H9 (cell line): Measurements from ENCODE around the gene FAF1. TPM values are rescaled to one million over a fixed set of nuclear protein-coding genes. Genes with fewer than 3 reads are reported as not detected.

Source experiments
- DNase-seq: peaks from one replicate; pipeline ENCODE4 v3.0.0-alpha.2; 2017
- H2AFZ ChIP-seq: one replicate; pipeline ENCODE4 v1.6.1; 2013; ENCODE audit warnings: mild to moderate bottlenecking, low read length, control low read depth, moderate library complexity
- H2AK5ac ChIP-seq: 2 replicates; pipeline ENCODE4 v1.6.1; 2013; ENCODE audit warnings: low read length, control low read depth, mixed read lengths; ENCODE audit not compliant: insufficient read length
- H2BK120ac ChIP-seq: one replicate; pipeline ENCODE4 v1.6.1; 2013; ENCODE audit warnings: low read depth, mild to moderate bottlenecking, low read length, control low read depth, inconsistent platforms; ENCODE audit not compliant: poor library complexity, severe bottlenecking
- H2BK12ac ChIP-seq: 2 replicates; pipeline ENCODE4 v1.6.1; 2013; ENCODE audit warnings: low read length, control low read depth, mixed read lengths, low read depth; ENCODE audit not compliant: insufficient read length
- H2BK15ac ChIP-seq: 2 replicates; pipeline ENCODE4 v1.6.1; 2013; ENCODE audit warnings: low read depth, low read length, control low read depth
- H2BK20ac ChIP-seq: one replicate; pipeline ENCODE4 v1.6.1; 2013; ENCODE audit warnings: low read depth, mild to moderate bottlenecking, low read length, control low read depth, inconsistent platforms; ENCODE audit not compliant: poor library complexity, severe bottlenecking
- H2BK5ac ChIP-seq: 2 replicates; pipeline ENCODE4 v1.6.1; 2013; ENCODE audit warnings: low read length, control low read depth, mixed read lengths; ENCODE audit not compliant: insufficient read length
- H3K14ac ChIP-seq: 2 replicates; pipeline ENCODE4 v1.6.1; 2013; ENCODE audit warnings: low read length, control low read depth; ENCODE audit not compliant: insufficient read depth
- H3K18ac ChIP-seq: 2 replicates; pipeline ENCODE4 v1.6.1; 2013; ENCODE audit warnings: low read depth, mild to moderate bottlenecking, mixed read lengths, low read length, control low read depth; ENCODE audit not compliant: insufficient read length
- H3K23ac ChIP-seq: 2 replicates; pipeline ENCODE4 v1.6.1; 2013; ENCODE audit warnings: low read length, control low read depth, mixed read lengths, low read depth; ENCODE audit not compliant: insufficient read length
- H3K23me2 ChIP-seq: 2 replicates; pipeline ENCODE4 v1.6.1; 2013; ENCODE audit warnings: low read depth, mild to moderate bottlenecking, mixed read lengths, low read length, control low read depth; ENCODE audit not compliant: insufficient read length, poor library complexity, severe bottlenecking
- H3K27ac ChIP-seq: 2 replicates; pipeline ENCODE4 v1.5.1; 2013; ENCODE audit warnings: low read length, control low read depth, mixed read lengths, low read depth; ENCODE audit not compliant: insufficient read length
- H3K27me3 ChIP-seq: 2 replicates; pipeline ENCODE4 v1.6.1; 2013; ENCODE audit warnings: low read length, control low read depth, inconsistent platforms; ENCODE audit not compliant: insufficient read depth
- H3K4ac ChIP-seq: 2 replicates; pipeline ENCODE4 v1.6.1; 2013; ENCODE audit warnings: low read depth, mild to moderate bottlenecking, control low read depth, inconsistent platforms, low read length, moderate library complexity
- H3K4me1 ChIP-seq: 2 replicates; pipeline ENCODE4 v1.6.1; 2013; ENCODE audit warnings: low read length, control low read depth, inconsistent platforms; ENCODE audit not compliant: insufficient read depth
- H3K4me2 ChIP-seq: 2 replicates; pipeline ENCODE4 v1.6.1; 2013; ENCODE audit warnings: low read length, control low read depth, mixed read lengths; ENCODE audit not compliant: insufficient read length, insufficient read depth
- H3K56ac ChIP-seq: 2 replicates; pipeline ENCODE4 v1.6.1; 2013; ENCODE audit warnings: low read depth, mild to moderate bottlenecking, mixed read lengths, low read length, control low read depth; ENCODE audit not compliant: insufficient read length
- H3K79me1 ChIP-seq: 2 replicates; pipeline ENCODE4 v1.6.1; 2013; ENCODE audit warnings: low read depth, mild to moderate bottlenecking, moderate library complexity, low read length, control low read depth, inconsistent platforms; ENCODE audit not compliant: insufficient read depth, poor library complexity, severe bottlenecking
- H3K79me2 ChIP-seq: 2 replicates; pipeline ENCODE4 v1.6.1; 2013; ENCODE audit warnings: low read length, control low read depth, inconsistent platforms; ENCODE audit not compliant: insufficient read depth
- H3K9ac ChIP-seq: 2 replicates; pipeline ENCODE4 v1.6.1; 2013; ENCODE audit warnings: low read length, control low read depth, mixed read lengths; ENCODE audit not compliant: insufficient read length; ENCODE audit errors: extremely low read depth
- H3K9me3 ChIP-seq: one replicate; pipeline ENCODE4 v1.6.1; 2013; ENCODE audit warnings: low read depth, low read length, inconsistent platforms; ENCODE audit not compliant: control insufficient read depth
- H3T11ph ChIP-seq: one replicate; pipeline ENCODE4 v1.6.1; 2013; ENCODE audit warnings: mild to moderate bottlenecking, low read length, control low read depth, inconsistent platforms
- H4K20me1 ChIP-seq: one replicate; pipeline ENCODE4 v1.6.1; 2013; ENCODE audit not compliant: control insufficient read depth, insufficient read length, insufficient read depth
- H4K5ac ChIP-seq: 2 replicates; pipeline ENCODE4 v1.6.1; 2013; ENCODE audit warnings: low read depth, mild to moderate bottlenecking, mixed read lengths, low read length, control low read depth; ENCODE audit not compliant: insufficient read length
- H4K8ac ChIP-seq: replicated peaks from 2 replicates; pipeline ENCODE4 v1.6.1; 2013; ENCODE audit warnings: low read length, control low read depth, mixed read lengths, low read depth; ENCODE audit not compliant: insufficient read length
- H4K91ac ChIP-seq: 2 replicates; pipeline ENCODE4 v1.6.1; 2013; ENCODE audit warnings: low read depth, mild to moderate bottlenecking, moderate library complexity, mixed read lengths, low read length, control low read depth; ENCODE audit not compliant: insufficient read length
- H3K27ac Mint-ChIP-seq, 3 experiments: 2 replicates in 2 of 3; 3 replicates in 1 of 3; pipeline ENCODE4 v1.8.0; 2020 to 2021; ENCODE audit warnings: mixed read lengths in 3 of 3, mild to moderate bottlenecking in 1 of 3, moderate library complexity in 1 of 3
- H3K27me3 Mint-ChIP-seq: 2 replicates; pipeline ENCODE4 v1.8.0; 2021; ENCODE audit warnings: low read depth, mild to moderate bottlenecking, moderate library complexity, mixed read lengths
- H3K36me3 Mint-ChIP-seq, 3 experiments: 2 replicates in 2 of 3; 3 replicates in 1 of 3; pipeline ENCODE4 v1.8.0; 2020 to 2021; ENCODE audit warnings: low read depth in 3 of 3, mixed read lengths in 3 of 3; ENCODE audit not compliant: insufficient read depth in 1 of 3
- H3K4me1 Mint-ChIP-seq, 2 experiments: 2 replicates each; pipeline ENCODE4 v1.8.0; 2020; ENCODE audit warnings: mixed read lengths in 2 of 2
- H3K4me3 Mint-ChIP-seq, 2 experiments: 2 replicates in 1 of 2; 3 replicates in 1 of 2; pipeline ENCODE4 v1.8.0; 2020 to 2021; ENCODE audit warnings: mild to moderate bottlenecking in 2 of 2, mixed read lengths in 2 of 2, moderate library complexity in 1 of 2
- H3K9me3 Mint-ChIP-seq, 2 experiments: 2 replicates in 1 of 2; 3 replicates in 1 of 2; pipeline ENCODE4 v1.8.0; 2020; ENCODE audit warnings: mild to moderate bottlenecking in 2 of 2, mixed read lengths in 2 of 2, moderate library complexity in 1 of 2
- WGBS: extraction: QIAGEN DNeasy Blood & Tissue Kit; methylation state at CpG from one replicate; pipeline ENCODE4 v1.1.7; 2013; ENCODE audit warnings: missing lambda C conversion rate, low lambda C conversion rate, mixed read lengths; ENCODE audit not compliant: insufficient read length; ENCODE audit errors: extremely low coverage; 5-methylcytosine and 5-hydroxymethylcytosine counted together
- total RNA-seq: library from RNA; stranded (reverse); gene quantifications from 2 replicates; pipeline ENCODE4 v1.2.1, GENCODE V29; 2021
- TF ChIP-seq, protein P1 (sequence below): fragments of 200-600 bp; sonication (generic); conservative IDR thresholded peaks from 3 replicates; pipeline ENCODE4 v1.8.0; 2021; ENCODE audit warnings: antibody characterized with exemption, mild to moderate bottlenecking

The FAF1 gene
- total RNA-seq, 1 experiment from 2014 or later = 60.8 TPM

GRCh38 chr1:50940291-50940690, 19.8 kb downstream of the FAF1 start:
- Histone ChIP-seq H3K4me2 (no peak overlapping the region), H3T11ph (no peak overlapping the region), H3K18ac (no peak overlapping the region), H3K27ac (no peak overlapping the region), H2BK12ac (no peak overlapping the region), H2AK5ac (no peak overlapping the region), H3K23me2 (no peaks in the 10 kb centered on the region), H3K14ac (no peak overlapping the region), H3K79me2 (peaks cover 12% of the 10 kb centered on the region; the same call in 1 of the 2 replicates), H2BK20ac (no peak overlapping the region), H4K91ac (no peak overlapping the region), H2AFZ (no peak overlapping the region), H4K5ac (no peak overlapping the region), H3K9me3 (no peaks in the 10 kb centered on the region), H4K20me1 (no peaks in the 10 kb centered on the region), H3K4me1 (no peaks in the 10 kb centered on the region; the same call in 1 of the 2 replicates), H2BK5ac (no peak overlapping the region), H2BK15ac (no peak overlapping the region), H3K27me3 (no peaks in the 10 kb centered on the region), H3K4ac (no peak overlapping the region), H2BK120ac (no peak overlapping the region), H3K23ac (no peak overlapping the region), H3K79me1 (peaks cover 10% of the 10 kb centered on the region), H4K8ac (no peak overlapping the region), H3K9ac (no peak overlapping the region), H3K56ac (no peak overlapping the region)
- H3K27me3 Mint-ChIP-seq = no peaks in the 10 kb centered on the region
- H3K4me3 Mint-ChIP-seq = no peak overlapping the region
- H3K4me1 Mint-ChIP-seq = peaks cover 7 to 8% of the 10 kb centered on the region in 2 experiments
- no peak overlapping the region for H3K27ac Mint-ChIP-seq
- DNase-seq = no peak
- no CpG with 5 or more reads among the region's 3 CpGs for WGBS
- H3K9me3 Mint-ChIP-seq = no peaks in the 10 kb centered on the region
- TF ChIP-seq, protein P1, sequence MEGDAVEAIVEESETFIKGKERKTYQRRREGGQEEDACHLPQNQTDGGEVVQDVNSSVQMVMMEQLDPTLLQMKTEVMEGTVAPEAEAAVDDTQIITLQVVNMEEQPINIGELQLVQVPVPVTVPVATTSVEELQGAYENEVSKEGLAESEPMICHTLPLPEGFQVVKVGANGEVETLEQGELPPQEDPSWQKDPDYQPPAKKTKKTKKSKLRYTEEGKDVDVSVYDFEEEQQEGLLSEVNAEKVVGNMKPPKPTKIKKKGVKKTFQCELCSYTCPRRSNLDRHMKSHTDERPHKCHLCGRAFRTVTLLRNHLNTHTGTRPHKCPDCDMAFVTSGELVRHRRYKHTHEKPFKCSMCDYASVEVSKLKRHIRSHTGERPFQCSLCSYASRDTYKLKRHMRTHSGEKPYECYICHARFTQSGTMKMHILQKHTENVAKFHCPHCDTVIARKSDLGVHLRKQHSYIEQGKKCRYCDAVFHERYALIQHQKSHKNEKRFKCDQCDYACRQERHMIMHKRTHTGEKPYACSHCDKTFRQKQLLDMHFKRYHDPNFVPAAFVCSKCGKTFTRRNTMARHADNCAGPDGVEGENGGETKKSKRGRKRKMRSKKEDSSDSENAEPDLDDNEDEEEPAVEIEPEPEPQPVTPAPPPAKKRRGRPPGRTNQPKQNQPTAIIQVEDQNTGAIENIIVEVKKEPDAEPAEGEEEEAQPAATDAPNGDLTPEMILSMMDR = no peak
- no peaks in the 10 kb centered on the region for H3K36me3 Mint-ChIP-seq
